ENCODE data around the gene TNFAIP8L2.

GRCh38 chr1:151113877-151114276 lies 42.6 kb upstream of the TNFAIP8L2 start:
- TF ChIP-seq POLR2AphosphoS5 (IDR thresholded peaks at IDR 0.05) (no peak), CTCF (IDR thresholded peaks at IDR 0.05) (no peak), POLR2A (IDR thresholded peaks at IDR 0.05) (no peak)

Data from breast epithelium (tissue), 3 donors.